Stimulated activated CD8-positive, alpha-beta memory T cell treated with anti-CD3 and anti-CD28 coated beads, Interleukin-12 subunit alpha, Interleukin-12 subunit beta, amount 100 ng/mL, for 1 hour (primary cell): ENCODE results near the gene CES4A.

Experiments
- DNase-seq: peaks from one replicate; pipeline ENCODE4 v3.0.0-alpha.2; 2020; ENCODE audit warnings: low read depth

The CES4A gene

DNA sequence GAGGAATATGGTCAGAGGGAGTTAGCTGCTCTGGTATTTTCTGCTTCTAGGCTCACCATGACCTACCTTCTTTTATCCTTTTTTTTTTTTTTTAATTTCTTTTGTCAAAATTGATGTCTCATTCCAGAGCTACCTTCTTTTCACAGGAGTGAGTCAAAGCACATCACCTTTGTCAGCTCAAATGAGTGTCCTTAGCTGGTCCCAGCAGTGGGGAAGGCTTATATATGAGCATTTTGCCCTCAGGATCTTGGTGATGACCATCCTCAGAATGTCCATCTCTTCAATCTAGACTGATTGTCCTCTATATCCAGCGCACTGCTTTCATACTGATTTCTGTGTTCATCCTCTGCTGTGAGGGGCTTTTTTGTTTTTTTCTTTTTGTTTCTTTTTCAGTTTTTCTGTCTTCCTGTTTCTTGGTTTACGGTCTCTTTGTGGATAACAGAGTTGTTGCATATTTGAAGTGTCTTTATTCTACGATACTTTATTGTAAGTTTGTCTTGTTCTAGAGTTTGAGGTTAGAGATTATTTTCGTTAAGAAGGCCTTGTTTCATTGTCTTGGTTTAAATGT is 65.5 kb downstream of the CES4A start:
- DNase-seq, result no peak

DNA sequence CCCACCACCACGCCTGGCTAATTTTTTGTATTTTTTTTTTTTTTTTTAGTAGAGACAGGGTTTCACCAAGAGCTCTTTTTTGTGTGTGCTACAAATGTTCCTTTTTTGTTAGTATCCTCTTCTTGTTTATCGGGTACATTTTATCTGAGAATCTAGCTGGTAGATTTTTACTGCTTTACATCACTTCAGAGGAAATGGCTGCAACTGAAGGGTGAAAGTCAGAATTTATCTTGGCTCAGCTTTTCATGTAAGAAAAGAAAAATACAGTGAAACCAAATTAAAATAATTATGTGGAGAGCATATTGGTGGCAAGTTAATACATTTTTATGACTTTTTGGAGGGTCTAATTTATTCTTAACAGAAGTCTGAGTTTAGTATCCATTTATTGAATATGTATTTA is 66.5 kb downstream of the CES4A start:
- DNase-seq, result no peak

GRCh38 chr16:67055712-67056487 is 67.5 kb downstream of the CES4A start:
- no peak for DNase-seq
